Smooth muscle cell (in vitro differentiated cells): ENCODE results near the gene ANKRD13B. TPM values are rescaled to one million over a fixed set of nuclear protein-coding genes. Genes with fewer than 3 reads are reported as not detected.

Experiments used
- DNase-seq: peaks from one replicate; lab custom pipeline; 2025; ENCODE audit not compliant: unreplicated experiment; lab: John Stamatoyannopoulos, UW
- H2AFZ ChIP-seq: fragments of 200-600 bp; sonication (generic); 2 replicates; pipeline ENCODE4 v1.6.0; 2016; ENCODE audit warnings: antibody characterized with exemption, low read depth, mild to moderate bottlenecking
- H3F3A ChIP-seq: fragments of 200-600 bp; sonication (generic); 2 replicates; pipeline ENCODE4 v1.6.0; 2017; ENCODE audit warnings: antibody characterized with exemption, low read depth
- H3K27ac ChIP-seq: fragments of 200-600 bp; sonication (generic); 2 replicates; pipeline ENCODE4 v1.5.1; 2016; ENCODE audit warnings: low read depth, mild to moderate bottlenecking
- H3K27me3 ChIP-seq: fragments of 200-600 bp; sonication (generic); 2 replicates; pipeline ENCODE4 v1.6.1; 2016; ENCODE audit warnings: low read depth, mild to moderate bottlenecking
- H3K36me3 ChIP-seq: fragments of 200-600 bp; sonication (generic); 2 replicates; pipeline ENCODE4 v1.5.1; 2016; ENCODE audit warnings: low read depth
- H3K4me1 ChIP-seq: fragments of 200-600 bp; sonication (generic); 2 replicates; pipeline ENCODE4 v1.5.1; 2016; ENCODE audit warnings: low read depth
- H3K4me2 ChIP-seq: fragments of 200-600 bp; sonication (generic); 2 replicates; pipeline ENCODE4 v1.6.0; 2016; ENCODE audit warnings: mild to moderate bottlenecking
- H3K4me3 ChIP-seq: fragments of 200-600 bp; sonication (generic); 2 replicates; pipeline ENCODE4 v1.5.1; 2016; ENCODE audit warnings: mild to moderate bottlenecking
- H3K79me2 ChIP-seq: fragments of 200-600 bp; sonication (generic); 2 replicates; pipeline ENCODE4 v1.6.0; 2016; ENCODE audit warnings: low read depth, mild to moderate bottlenecking
- H3K9ac ChIP-seq: fragments of 200-600 bp; sonication (generic); 2 replicates; pipeline ENCODE4 v1.6.0; 2016; ENCODE audit warnings: low read depth
- H3K9me3 ChIP-seq: fragments of 200-600 bp; sonication (generic); replicated peaks from 2 replicates; pipeline ENCODE4 v1.5.1; 2016; ENCODE audit warnings: low read depth
- H4K20me1 ChIP-seq: fragments of 200-600 bp; sonication (generic); 2 replicates; pipeline ENCODE4 v1.6.0; 2016; ENCODE audit warnings: low read depth
- WGBS: methylation state at CpG from one replicate; pipeline ENCODE4 v1.1.7; 2016; ENCODE audit warnings: low lambda C conversion rate; 5-methylcytosine and 5-hydroxymethylcytosine counted together
- polyA plus RNA-seq: library from polyadenylated mRNA; unstranded; fragments of >200 nt; fragmentation: Nextera tagmentation; extraction: Ambion mirVana; gene quantifications from 2 replicates; pipeline ENCODE4 v1.2.1, GENCODE V29; 2016
- total RNA-seq: library from RNA; depleted of rRNA; stranded (reverse); fragments of >200 nt; gene quantifications from 2 replicates; pipeline ENCODE4 v1.2.3, GENCODE V29; 2014
- TF ChIP-seq, protein P1 (sequence below): fragments of 200-600 bp; sonication (generic); IDR thresholded peaks from 2 replicates; pipeline ENCODE4 v1.5.1; 2017; ENCODE audit warnings: borderline replicate concordance, mild to moderate bottlenecking, antibody characterized with exemption; ENCODE audit not compliant: insufficient read depth, poor library complexity, severe bottlenecking

ANKRD13B gene
- total and polyA plus RNA-seq, 2 experiments from 2014 or later, result 3.6 to 6.8 TPM

DNA sequence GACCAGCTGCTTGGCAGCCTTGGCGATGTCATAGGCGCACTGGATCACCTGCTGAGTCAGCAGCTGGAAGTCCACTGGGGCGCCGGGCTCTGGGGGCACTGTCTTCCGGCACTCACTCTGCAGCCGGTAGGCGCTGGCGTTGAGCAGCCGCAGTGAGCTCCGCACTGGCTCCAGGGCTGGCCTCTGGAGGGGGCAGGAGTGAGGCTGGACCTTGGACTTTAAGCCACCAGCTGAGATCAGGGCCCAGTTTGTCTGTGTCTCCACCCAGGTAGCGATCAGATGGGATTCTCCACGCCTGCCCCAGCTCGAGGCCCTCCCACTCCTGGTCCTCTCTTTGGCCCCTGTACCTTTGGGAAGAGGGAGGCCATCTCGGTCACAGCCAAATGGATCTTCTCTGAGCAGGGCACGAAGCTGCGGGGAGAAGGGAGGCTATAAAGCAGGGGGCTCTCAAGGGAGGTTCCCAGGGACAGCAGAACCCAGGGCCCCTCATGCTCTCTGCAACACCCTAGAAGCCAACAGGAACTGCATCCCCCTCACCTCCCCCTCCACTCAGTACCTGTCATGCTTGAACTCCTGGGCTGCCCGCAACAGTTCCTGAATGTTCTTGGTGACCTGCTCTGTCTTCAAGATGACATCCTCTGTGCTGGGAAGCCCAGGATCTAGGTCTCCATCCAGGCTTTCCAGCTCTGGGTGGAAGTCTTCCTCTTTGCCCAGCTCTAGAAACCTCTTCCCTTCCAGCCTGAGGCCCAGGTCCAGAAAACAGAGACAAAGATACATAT lies 18.0 kb upstream of the ANKRD13B start:
- no peak for DNase-seq
- Histone ChIP-seq H3K9ac (no peak overlapping the region), H2AFZ (no peak overlapping the region), H3K9me3 (no peaks in the 10 kb centered on the region), H3K4me3 (no peak overlapping the region), H3K4me2 (no peak overlapping the region), H3K79me2 (peaks cover 7% of the 10 kb centered on the region), H4K20me1 (peaks cover under 1% of the 10 kb centered on the region), H3K27me3 (no peaks in the 10 kb centered on the region), H3F3A (no peaks in the 10 kb centered on the region), H3K27ac (no peak overlapping the region), H3K36me3 (no peaks in the 10 kb centered on the region), H3K4me1 (peaks cover 7% of the 10 kb centered on the region)
- WGBS, result 95% methylated on average over 17 of the region's 17 CpGs
- TF ChIP-seq, protein P1, sequence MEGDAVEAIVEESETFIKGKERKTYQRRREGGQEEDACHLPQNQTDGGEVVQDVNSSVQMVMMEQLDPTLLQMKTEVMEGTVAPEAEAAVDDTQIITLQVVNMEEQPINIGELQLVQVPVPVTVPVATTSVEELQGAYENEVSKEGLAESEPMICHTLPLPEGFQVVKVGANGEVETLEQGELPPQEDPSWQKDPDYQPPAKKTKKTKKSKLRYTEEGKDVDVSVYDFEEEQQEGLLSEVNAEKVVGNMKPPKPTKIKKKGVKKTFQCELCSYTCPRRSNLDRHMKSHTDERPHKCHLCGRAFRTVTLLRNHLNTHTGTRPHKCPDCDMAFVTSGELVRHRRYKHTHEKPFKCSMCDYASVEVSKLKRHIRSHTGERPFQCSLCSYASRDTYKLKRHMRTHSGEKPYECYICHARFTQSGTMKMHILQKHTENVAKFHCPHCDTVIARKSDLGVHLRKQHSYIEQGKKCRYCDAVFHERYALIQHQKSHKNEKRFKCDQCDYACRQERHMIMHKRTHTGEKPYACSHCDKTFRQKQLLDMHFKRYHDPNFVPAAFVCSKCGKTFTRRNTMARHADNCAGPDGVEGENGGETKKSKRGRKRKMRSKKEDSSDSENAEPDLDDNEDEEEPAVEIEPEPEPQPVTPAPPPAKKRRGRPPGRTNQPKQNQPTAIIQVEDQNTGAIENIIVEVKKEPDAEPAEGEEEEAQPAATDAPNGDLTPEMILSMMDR, result no peak

DNA sequence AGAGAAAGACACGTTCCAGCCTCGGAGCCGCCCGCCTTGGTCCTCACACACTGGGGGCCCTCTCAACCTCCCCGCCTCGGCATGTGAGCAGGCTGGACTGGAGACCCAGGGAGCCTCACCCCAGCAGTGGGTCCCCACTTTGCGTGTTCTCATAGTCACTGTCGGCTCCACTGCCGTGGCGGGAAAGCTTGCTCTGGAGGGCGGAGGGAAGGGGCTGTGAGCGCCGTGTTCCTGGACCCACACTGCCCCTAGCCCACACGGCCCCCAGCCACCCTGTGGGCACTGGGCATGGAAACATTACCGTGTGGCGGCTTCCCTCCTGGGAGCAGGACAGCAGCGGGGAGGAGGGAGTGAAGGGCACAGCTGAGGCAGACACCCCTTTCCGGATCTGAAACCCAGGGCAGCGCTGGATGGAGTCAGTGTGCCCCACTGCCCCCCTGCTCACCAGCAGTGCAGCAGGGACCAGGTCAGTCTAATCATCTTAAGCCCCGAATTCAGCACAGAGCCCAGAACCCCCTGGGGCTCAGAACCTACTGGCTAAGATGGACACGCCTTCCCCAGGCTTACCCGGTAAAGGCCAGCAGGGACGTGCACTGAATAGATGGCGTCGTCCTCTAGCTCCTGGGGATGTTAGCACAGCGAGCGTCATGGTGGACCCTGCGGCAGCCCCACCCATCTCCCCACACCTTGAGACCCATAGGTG lies 17.3 kb upstream of the ANKRD13B start:
- no peak overlapping the region for H3K4me2 ChIP-seq
- WGBS, result 96% methylated on average over 26 of the region's 28 CpGs
- no peak overlapping the region for H3K9ac ChIP-seq
- H3K4me3 ChIP-seq, result no peak overlapping the region
- peaks cover 6% of the 10 kb centered on the region for H4K20me1 ChIP-seq
- H3K27me3 ChIP-seq, result no peaks in the 10 kb centered on the region
- DNase-seq, result no peak
- TF ChIP-seq, protein P1, result no peak
- H3K9me3 ChIP-seq, result no peaks in the 10 kb centered on the region
- H3K36me3 ChIP-seq, result no peaks in the 10 kb centered on the region
- H2AFZ ChIP-seq, result no peak overlapping the region
- peaks cover 4% of the 10 kb centered on the region for H3K79me2 ChIP-seq
- peaks cover 6% of the 10 kb centered on the region for H3K4me1 ChIP-seq
- H3K27ac ChIP-seq, result no peak overlapping the region
- no peaks in the 10 kb centered on the region for H3F3A ChIP-seq

DNA sequence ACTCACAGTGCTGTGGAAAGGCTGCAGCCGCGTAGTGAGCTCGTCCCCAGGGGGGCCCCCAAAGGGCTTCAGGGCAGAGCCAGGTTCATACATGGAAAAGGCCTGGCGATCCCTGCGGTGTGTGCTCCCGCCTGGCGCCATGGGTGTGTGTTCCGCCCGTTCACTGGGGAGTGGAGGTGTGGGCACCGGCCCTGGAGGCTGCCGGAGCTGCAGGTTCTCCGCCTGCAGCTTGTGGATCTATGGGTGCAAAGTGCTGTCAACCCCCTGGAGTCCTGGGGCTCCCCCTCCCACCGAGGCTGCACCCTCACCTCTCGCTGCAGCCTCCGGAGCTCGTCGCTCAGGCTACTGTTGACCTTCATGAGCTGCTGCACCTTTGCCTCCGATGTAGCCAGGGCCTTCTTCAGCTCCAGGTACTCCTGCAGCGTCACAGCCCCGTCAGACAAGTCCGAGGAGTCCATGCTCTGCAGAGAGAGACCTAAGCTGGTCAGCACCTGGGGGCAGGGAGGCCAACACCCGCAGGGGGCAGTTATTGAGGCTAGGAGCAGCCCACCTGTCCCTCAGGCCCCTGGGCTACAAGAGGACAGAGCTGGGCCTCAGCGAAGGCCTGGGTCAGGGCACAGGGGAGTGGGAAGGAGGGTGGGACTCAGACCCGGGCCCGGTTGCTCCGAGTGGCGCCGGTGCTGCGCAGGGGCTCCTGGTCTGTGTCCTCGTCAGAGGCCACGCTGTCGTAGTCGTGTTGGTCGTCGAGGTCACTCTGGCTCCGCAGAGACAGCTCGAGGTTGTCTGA lies 16.5 kb upstream of the ANKRD13B start:
- Histone ChIP-seq H3K27ac (no peak overlapping the region), H3K27me3 (no peaks in the 10 kb centered on the region), H2AFZ (no peak overlapping the region), H3K4me3 (no peak overlapping the region), H3K36me3 (no peaks in the 10 kb centered on the region), H3K79me2 (no peaks in the 10 kb centered on the region), H3K9me3 (no peaks in the 10 kb centered on the region), H3F3A (no peaks in the 10 kb centered on the region), H4K20me1 (peaks cover 6% of the 10 kb centered on the region), H3K9ac (no peak overlapping the region), H3K4me1 (peaks cover 6% of the 10 kb centered on the region), H3K4me2 (no peak overlapping the region)
- WGBS, result 96% methylated on average over 36 of the region's 37 CpGs
- DNase-seq, result no peak
- TF ChIP-seq, protein P1, result no peak
